H1 (cell line): ENCODE data around the gene PLCB1. TPM values are rescaled to one million over a fixed set of nuclear protein-coding genes. Genes with fewer than 3 reads are reported as not detected.

Source experiments
- ASH2L ChIP-seq: fragments of 200-600, 300-600 bp; sonication (generic); IDR thresholded peaks from one replicate; pipeline ENCODE4 v1.7.1; 2017; ENCODE audit warnings: low read length
- CHD2 ChIP-seq: IDR thresholded peaks from 2 replicates; pipeline ENCODE4 v1.6.1; 2012; ENCODE audit warnings: low read length, improper control_type of control experiment
- CHD7 ChIP-seq: fragments of 300-600 bp; sonication (generic); IDR thresholded peaks from 2 replicates; pipeline ENCODE4 v1.7.1; 2012; ENCODE audit warnings: low read length, moderate library complexity, mild to moderate bottlenecking, inconsistent platforms; ENCODE audit not compliant: insufficient replicate concordance
- E2F6 ChIP-seq: IDR thresholded peaks from 2 replicates; pipeline ENCODE4 v1.6.1; 2012; ENCODE audit warnings: inconsistent platforms
- EGR1 ChIP-seq: IDR thresholded peaks from 2 replicates; pipeline ENCODE4 v1.6.1; 2011; ENCODE audit warnings: low read depth, low read length, borderline replicate concordance
- EZH2 ChIP-seq: fragments of 200-600 bp; sonication (generic); IDR thresholded peaks from 2 replicates; pipeline ENCODE4 v1.7.1; 2012; ENCODE audit warnings: low read depth, mild to moderate bottlenecking, moderate library complexity, low read length, inconsistent platforms; ENCODE audit not compliant: severe bottlenecking
- HDAC6 ChIP-seq: IDR thresholded peaks from one replicate; pipeline ENCODE4 v1.7.1; 2012; ENCODE audit warnings: low read depth, mild to moderate bottlenecking, inconsistent platforms, low read length, moderate library complexity
- KDM1A ChIP-seq: fragments of 200-600, 300-600 bp; sonication (generic); IDR thresholded peaks from 2 replicates; pipeline ENCODE4 v1.7.1; 2016; ENCODE audit warnings: mild to moderate bottlenecking, low read length, borderline replicate concordance
- SAP30 ChIP-seq: fragments of 300-600 bp; sonication (generic); IDR thresholded peaks from 2 replicates; pipeline ENCODE4 v1.7.1; 2012; ENCODE audit warnings: low read length, moderate library complexity, mild to moderate bottlenecking, inconsistent platforms; ENCODE audit not compliant: insufficient read depth, insufficient replicate concordance
- SRF ChIP-seq: IDR thresholded peaks from 2 replicates; pipeline ENCODE4 v1.6.1; 2011; ENCODE audit warnings: mild to moderate bottlenecking, low read depth, low read length, moderate library complexity
- TCF12 ChIP-seq: IDR thresholded peaks from 2 replicates; pipeline ENCODE4 v1.6.1; 2011; ENCODE audit warnings: low read depth, mild to moderate bottlenecking, low read length
- YY1 ChIP-seq: IDR thresholded peaks from 2 replicates; pipeline ENCODE4 v1.6.1; 2011; ENCODE audit warnings: low read depth, mild to moderate bottlenecking, low read length
- polyA plus RNA-seq, 7 experiments: library from polyadenylated mRNA; depleted of rRNA in 3 of 7; stranded (reverse) in 5 of 7; unstranded in 2 of 7; fragments of >200 nt in 5 of 7; fragments of 200-250 nt in 2 of 7; gene quantifications; 1 replicate in 5 of 7; 2 replicates in 1 of 7; 4 replicates in 1 of 7; pipeline versions ENCODE4 v1.2.1 to v1.2.3, GENCODE V29; 2011 to 2013; ENCODE audit warnings: missing spikeins in 2 of 7, mixed read lengths in 2 of 7
- total RNA-seq: library from RNA; stranded (reverse); fragmentation: NEBNext Ultra II Directional; extraction: Animal tissue kit (Norgen Biotek cat#: 25700); gene quantifications from 2 replicates; pipeline ENCODE4 v1.2.1, GENCODE V29; 2021

Gene PLCB1
- total and polyA plus RNA-seq, 2 of the 8 experiments (the other 6 are each of a cell fraction or from before 2014, with no cell fraction given) = 2.6 to 9.1 TPM

GRCh38 chr20:8133310-8133768 is 1.3 kb downstream of the PLCB1 start (continued):
- TF ChIP-seq CHD7 = no peak
- TF ChIP-seq EZH2 = no peak
- no peak for TF ChIP-seq SAP30
- TF ChIP-seq EGR1 = no peak
- no peak for TF ChIP-seq TCF12
- no peak for TF ChIP-seq ASH2L
- TF ChIP-seq E2F6 = no peak
- TF ChIP-seq CHD2 = no peak
- no peak for TF ChIP-seq HDAC6
- TF ChIP-seq SRF = no peak
- no peak for TF ChIP-seq YY1
- no peak for TF ChIP-seq KDM1A
- TF ChIP-seq, all 59 proteins: peak for 0
